ENCODE measurements around the gene MGMT. TPM values are rescaled to one million over a fixed set of nuclear protein-coding genes. Genes with fewer than 3 reads are reported as not detected.

MGMT gene
- polyA plus RNA-seq, 1 of the 3 experiments (the other 2 are of a cell fraction), result 10.8 TPM

GRCh38 chr10:129511758-129512157 is 44.7 kb downstream of the MGMT start:
- H3K79me2 ChIP-seq (ENCODE audit: insufficient read depth), result no peaks in the 10 kb centered on the region
- TF ChIP-seq NRF1 (IDR thresholded peaks at IDR 0.05; ENCODE audit: low read depth, low read length), result no peak
- no peak for TF ChIP-seq CHD2 (IDR thresholded peaks at IDR 0.05; ENCODE audit: low read length, partially characterized antibody)
- no peak for TF ChIP-seq RCOR1 (IDR thresholded peaks at IDR 0.05; ENCODE audit: low read length)
- no peak for TF ChIP-seq FOXM1 (IDR thresholded peaks at IDR 0.05; ENCODE audit: low read depth)
- TF ChIP-seq USF2 (IDR thresholded peaks at IDR 0.05; ENCODE audit: borderline replicate concordance, low read depth, low read length), result no peak
- TF ChIP-seq SIN3A (IDR thresholded peaks at IDR 0.05; ENCODE audit: borderline replicate concordance, low read depth, low read length), result no peak
- no peak for TF ChIP-seq EP300 (IDR thresholded peaks at IDR 0.05; ENCODE audit: borderline replicate concordance in 1 of 2, low read depth in 1 of 2, low read length in 1 of 2)
- TF ChIP-seq JUND (IDR thresholded peaks at IDR 0.05), result no peak
- TF ChIP-seq EZH2phosphoT487 (IDR thresholded peaks at IDR 0.05; ENCODE audit: borderline replicate concordance, low read depth), result no peak
- H3K9ac ChIP-seq, result no peak overlapping the region
- H3K9me3 ChIP-seq, result 0 out of 2 replicates have a peak, but pooled peaks cover under 1% of the 10 kb centered on the region
- H3K27me3 ChIP-seq (ENCODE audit: insufficient read depth), result no peaks in the 10 kb centered on the region
- no peak for DNase-seq
- no peak overlapping the region for H3K4me3 ChIP-seq (ENCODE audit: low read depth in 2 of 2, low read length in 1 of 2)
- no peaks in the 10 kb centered on the region for H3F3A ChIP-seq (replicated peaks; ENCODE audit: insufficient read depth)
- H4K20me1 ChIP-seq (ENCODE audit: insufficient read depth), result no peaks in the 10 kb centered on the region
- no peak overlapping the region for H2AFZ ChIP-seq (ENCODE audit: low read depth)
- H3K4me1 ChIP-seq (ENCODE audit: control insufficient read depth in 1 of 2, insufficient read depth in 2 of 2, low read depth in 1 of 2, low read length in 1 of 2), result peaks cover 0 to 18% of the 10 kb centered on the region in 2 experiments; a peak in 1 of 4 replicates
- ChIA-PET POLR2A (no interaction called here), CTCF (no interaction called here)
- no peaks in the 10 kb centered on the region for H3K9me2 ChIP-seq
- no peak overlapping the region; a peak in 1 of 4 replicates for H3K27ac ChIP-seq (ENCODE audit: low read depth in 2 of 2, low read length in 1 of 2)
- no peaks in the 10 kb centered on the region for H3K36me3 ChIP-seq (replicated peaks in 1 of 2; ENCODE audit: control insufficient read depth in 1 of 2, insufficient read depth in 2 of 2, low read length in 1 of 2)
- WGBS (ENCODE audit: low lambda C conversion rate), result 82% methylated on average over 6 of the region's 12 CpGs
- no peak overlapping the region for H3K4me2 ChIP-seq

- no peaks in the 10 kb centered on the region for H3K36me3 ChIP-seq (replicated peaks in 1 of 2; ENCODE audit: control insufficient read depth in 1 of 2, insufficient read depth in 2 of 2, low read length in 1 of 2)
- 57% methylated on average over 8 of the region's 8 CpGs for WGBS (ENCODE audit: low lambda C conversion rate)
- H3K79me2 ChIP-seq (ENCODE audit: insufficient read depth), result no peaks in the 10 kb centered on the region
- H3K9me3 ChIP-seq, result no peaks in the 10 kb centered on the region
- TF ChIP-seq RFX5 (IDR thresholded peaks at IDR 0.05; ENCODE audit: low read length) (no peak), MEF2A (IDR thresholded peaks at IDR 0.05; ENCODE audit: borderline replicate concordance, low read depth) (no peak), ELF1 (IDR thresholded peaks at IDR 0.05) (no peak), FOXM1 (IDR thresholded peaks at IDR 0.05; ENCODE audit: low read depth) (no peak), GABPA (IDR thresholded peaks at IDR 0.05; ENCODE audit: low read depth) (no peak), REST (IDR thresholded peaks at IDR 0.05; ENCODE audit: low read depth, low read length) (no peak)
- no peak for DNase-seq
- no peak overlapping the region for H2AFZ ChIP-seq (ENCODE audit: low read depth)
- H3K9me2 ChIP-seq, result no peaks in the 10 kb centered on the region
- ChIA-PET CTCF (no interaction called here), POLR2A (no interaction called here)
- H4K20me1 ChIP-seq (ENCODE audit: insufficient read depth), result no peaks in the 10 kb centered on the region
- H3K27ac ChIP-seq (ENCODE audit: low read depth in 2 of 2, low read length in 1 of 2), result no peak overlapping the region
- H3K27me3 ChIP-seq (ENCODE audit: insufficient read depth), result no peaks in the 10 kb centered on the region
- no peak overlapping the region for H3K4me2 ChIP-seq
- peaks cover 0 to 18% of the 10 kb centered on the region in 2 experiments; a peak in 1 of 4 replicates for H3K4me1 ChIP-seq (ENCODE audit: control insufficient read depth in 1 of 2, insufficient read depth in 2 of 2, low read depth in 1 of 2, low read length in 1 of 2)
- H3K9ac ChIP-seq, result no peak overlapping the region
- H3F3A ChIP-seq (replicated peaks; ENCODE audit: insufficient read depth), result no peaks in the 10 kb centered on the region
- H3K4me3 ChIP-seq (ENCODE audit: low read depth in 2 of 2, low read length in 1 of 2), result no peak overlapping the region
These were observed 46.3 kb downstream of the MGMT start for GRCh38 chr10:129513312-129513711.

Measured in SK-N-SH (cell line).